ENCODE data around the gene CHST11.
A peak's percentile ranks its signal among the peaks of the same experiment; 100 is the strongest.

The CHST11 gene

GRCh38 chr12:104460973-104461698 lies 4.4 kb downstream of the CHST11 start:
- DNase-seq = no peak

- DNase-seq = no peak
These were observed 5.6 kb downstream of the CHST11 start for GRCh38 chr12:104462325-104462724.

GRCh38 chr12:104462931-104463339 lies 6.2 kb downstream of the CHST11 start:
- peak; percentile 39 to 61 (median 55) for DNase-seq

- DNase-seq = no peak
These were observed 6.6 kb downstream of the CHST11 start for GRCh38 chr12:104463368-104463767.

GRCh38 chr12:104464899-104465298 lies 8.2 kb downstream of the CHST11 start:
- no peak for DNase-seq

- DNase-seq = no peak
These were observed 10.1 kb downstream of the CHST11 start for GRCh38 chr12:104466709-104467345.

GRCh38 chr12:104467346-104467837 lies 10.6 kb downstream of the CHST11 start:
- no peak for DNase-seq

- no peak for DNase-seq
These were observed 11.6 kb downstream of the CHST11 start for GRCh38 chr12:104468371-104468770.

- DNase-seq = no peak
These were observed 12.3 kb downstream of the CHST11 start for GRCh38 chr12:104469066-104469465.

- no peak for DNase-seq
These were observed 12.8 kb downstream of the CHST11 start for GRCh38 chr12:104469523-104469922.

- no peak for DNase-seq
These were observed 13.8 kb downstream of the CHST11 start for GRCh38 chr12:104470521-104470920.

GRCh38 chr12:104471336-104471735 lies 14.6 kb downstream of the CHST11 start:
- DNase-seq = no peak

- DNase-seq = no peak
These were observed 16.0 kb downstream of the CHST11 start for GRCh38 chr12:104472748-104473147.

GRCh38 chr12:104473374-104473983 lies 16.7 kb downstream of the CHST11 start:
- DNase-seq = no peak

GRCh38 chr12:104475271-104475670 lies 18.5 kb downstream of the CHST11 start:
- DNase-seq = no peak

GRCh38 chr12:104477510-104478390 lies 21.0 kb downstream of the CHST11 start:
- DNase-seq = peak; percentile 40 to 60 (median 52)

GRCh38 chr12:104478396-104479122 lies 21.8 kb downstream of the CHST11 start:
- DNase-seq = peak; percentile 62 to 79 (median 66)

- peak in 1 of 3 donors; percentile 16 for DNase-seq
These were observed 22.4 kb downstream of the CHST11 start for GRCh38 chr12:104479123-104479662.

- no peak for DNase-seq
These were observed 23.3 kb downstream of the CHST11 start for GRCh38 chr12:104480012-104480411.

GRCh38 chr12:104480826-104481440 lies 24.2 kb downstream of the CHST11 start:
- DNase-seq = peak; percentile 82 to 85 (median 84)

- no peak for DNase-seq
These were observed 25.4 kb downstream of the CHST11 start for GRCh38 chr12:104482113-104482512.
